Stimulated activated effector memory CD8-positive, alpha-beta T cell treated with anti-CD3 and anti-CD28 coated beads, Interleukin-12 subunit alpha, Interleukin-12 subunit beta, amount 100 ng/mL, for 72 hours (primary cell): Measurements from ENCODE around the gene DDX41.
"Not testable (repeated sequence)": the region's sequence is repeated elsewhere in the genome, so short reads cannot be mapped to it uniquely, and the experiment has no call there.

Experiments used
- ATAC-seq: fragments of 150-1000 bp; cut with Tn5 transposase; 2 replicates; pipeline ENCODE4 v1.10.0; 2021
- DNase-seq, 2 donors: peaks; one replicate each; pipeline ENCODE4 v3.0.0; 2021 to 2022; ENCODE audit warnings: low spot score in 2 of 2
- H3K27ac Mint-ChIP-seq: one replicate; pipeline ENCODE4 v1.8.0; 2022; ENCODE audit warnings: mild to moderate bottlenecking, mixed read lengths
- H3K36me3 Mint-ChIP-seq: one replicate; pipeline ENCODE4 v1.8.0; 2022; ENCODE audit warnings: mild to moderate bottlenecking, mixed read lengths
- H3K4me1 Mint-ChIP-seq: one replicate; pipeline ENCODE4 v1.8.0; 2022; ENCODE audit warnings: mixed read lengths
- H3K4me3 Mint-ChIP-seq: one replicate; pipeline ENCODE4 v1.8.0; 2022; ENCODE audit warnings: mild to moderate bottlenecking, mixed read lengths
- H3K9me3 Mint-ChIP-seq: one replicate; pipeline ENCODE4 v1.8.0; 2022; ENCODE audit warnings: mixed read lengths

DDX41 gene

GRCh38 chr5:177490311-177490991, 26.3 kb downstream of the DDX41 start:
- peaks cover 35% of the 10 kb centered on the region for H3K4me1 Mint-ChIP-seq
- ATAC-seq, result no peak

DNA sequence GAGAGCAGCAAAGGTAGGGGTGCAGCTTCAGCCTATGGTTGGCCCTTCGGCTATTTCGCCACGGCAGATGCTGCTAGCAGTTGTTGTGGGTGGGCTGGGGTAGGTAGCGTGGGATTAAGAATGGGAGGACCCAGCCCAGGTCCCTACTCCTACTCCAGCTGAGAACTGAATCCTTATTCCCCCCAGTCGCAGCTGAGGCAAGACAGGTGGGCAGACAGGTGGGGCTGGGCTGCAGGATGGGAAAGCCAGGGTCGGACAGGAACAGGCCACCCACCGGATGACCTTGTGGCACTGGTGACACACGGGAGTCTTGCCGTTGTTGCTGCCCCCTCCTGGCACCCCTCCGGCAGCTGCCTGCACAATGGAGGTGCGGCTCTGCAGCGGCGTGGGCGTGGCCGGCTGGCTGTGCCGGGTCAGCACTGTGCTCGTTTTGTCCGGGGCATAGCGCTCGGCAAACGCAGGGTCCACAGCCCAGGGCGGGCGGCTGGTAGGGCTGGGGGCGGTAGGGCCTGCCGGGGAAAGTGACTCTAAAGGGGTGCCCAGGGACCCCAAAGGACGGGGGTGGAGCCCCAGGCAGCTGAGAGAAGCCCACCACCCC, 27.5 kb downstream of the DDX41 start:
- Mint-ChIP-seq H3K9me3 (no peaks in the 10 kb centered on the region), H3K4me3 (no peak overlapping the region), H3K27ac (no peak overlapping the region), H3K36me3 (peaks cover 74% of the 10 kb centered on the region), H3K4me1 (peaks cover 33% of the 10 kb centered on the region)
- DNase-seq (no peak), ATAC-seq (no peak)

More at GRCh38 chr5:177490311-177490991, 26.3 kb downstream of the DDX41 start:
- Mint-ChIP-seq H3K27ac (peak overlapping the region; percentile 67), H3K4me3 (no peak overlapping the region), H3K36me3 (peaks cover 61% of the 10 kb centered on the region), H3K9me3 (no peaks in the 10 kb centered on the region)
- no peak for DNase-seq

DNA sequence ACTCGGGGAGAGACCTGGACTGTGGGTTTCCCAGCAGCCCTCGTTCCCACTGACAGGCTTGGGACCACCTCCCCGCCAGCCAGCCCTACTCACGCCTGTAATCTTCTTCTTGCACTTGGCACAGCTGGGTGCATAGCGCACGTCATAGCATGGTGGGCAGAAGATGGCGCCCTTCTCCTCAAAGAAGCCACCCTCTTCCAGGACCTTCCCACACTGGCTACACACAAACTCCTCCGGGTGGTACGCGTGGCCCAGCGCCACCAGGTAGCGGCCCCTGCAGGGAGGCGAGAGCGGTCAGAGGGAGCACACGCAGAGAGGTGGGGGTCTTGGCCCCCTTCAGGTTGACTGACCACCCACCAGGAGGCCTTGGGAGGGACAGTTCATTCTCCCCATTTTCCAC, 28.8 kb downstream of the DDX41 start:
- no peak overlapping the region for H3K4me3 Mint-ChIP-seq
- DNase-seq (no peak), ATAC-seq (no peak)
- H3K9me3 Mint-ChIP-seq, result no peaks in the 10 kb centered on the region
- no peak overlapping the region for H3K27ac Mint-ChIP-seq
- peaks cover 74% of the 10 kb centered on the region for H3K36me3 Mint-ChIP-seq
- H3K4me1 Mint-ChIP-seq, result peaks cover 24% of the 10 kb centered on the region

DNA sequence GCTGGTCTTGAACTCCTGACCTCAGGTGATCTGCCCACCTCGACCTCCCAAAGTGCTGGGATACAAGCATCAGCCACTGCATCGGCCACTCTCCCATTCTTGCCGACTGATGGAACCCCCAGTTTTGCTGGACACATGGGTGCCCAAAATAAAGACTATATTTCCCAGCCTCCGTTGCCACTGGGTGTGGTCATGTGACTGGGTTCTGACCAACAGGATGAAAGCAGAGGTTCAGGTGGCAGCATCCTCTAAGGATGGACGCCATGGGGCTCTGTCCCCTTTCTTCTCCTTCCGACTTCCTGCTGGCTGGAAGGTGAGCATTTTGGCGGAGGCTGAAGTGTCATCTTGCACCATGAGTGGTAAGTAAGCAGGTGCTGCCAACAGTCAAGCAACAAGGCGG, 29.6 kb downstream of the DDX41 start:
- Mint-ChIP-seq H3K9me3 (no peaks in the 10 kb centered on the region), H3K4me1 (peaks cover 19% of the 10 kb centered on the region), H3K36me3 (peaks cover 72% of the 10 kb centered on the region), H3K27ac (no peak overlapping the region), H3K4me3 (no peak overlapping the region)
- ATAC-seq (no peak), DNase-seq (no peak)

GRCh38 chr5:177486256-177486655, 30.5 kb downstream of the DDX41 start:
- DNase-seq, result no peak
- H3K27ac Mint-ChIP-seq, result no peak overlapping the region
- no peak overlapping the region for H3K4me3 Mint-ChIP-seq
- no peak for ATAC-seq
- H3K36me3 Mint-ChIP-seq, result peaks cover 69% of the 10 kb centered on the region
- H3K4me1 Mint-ChIP-seq, result peaks cover 19% of the 10 kb centered on the region
- H3K9me3 Mint-ChIP-seq, result no peaks in the 10 kb centered on the region

GRCh38 chr5:177485753-177486152, 31.0 kb downstream of the DDX41 start:
- not testable (repeated sequence) for DNase-seq, H3K4me3 Mint-ChIP-seq, H3K27ac Mint-ChIP-seq

DNA sequence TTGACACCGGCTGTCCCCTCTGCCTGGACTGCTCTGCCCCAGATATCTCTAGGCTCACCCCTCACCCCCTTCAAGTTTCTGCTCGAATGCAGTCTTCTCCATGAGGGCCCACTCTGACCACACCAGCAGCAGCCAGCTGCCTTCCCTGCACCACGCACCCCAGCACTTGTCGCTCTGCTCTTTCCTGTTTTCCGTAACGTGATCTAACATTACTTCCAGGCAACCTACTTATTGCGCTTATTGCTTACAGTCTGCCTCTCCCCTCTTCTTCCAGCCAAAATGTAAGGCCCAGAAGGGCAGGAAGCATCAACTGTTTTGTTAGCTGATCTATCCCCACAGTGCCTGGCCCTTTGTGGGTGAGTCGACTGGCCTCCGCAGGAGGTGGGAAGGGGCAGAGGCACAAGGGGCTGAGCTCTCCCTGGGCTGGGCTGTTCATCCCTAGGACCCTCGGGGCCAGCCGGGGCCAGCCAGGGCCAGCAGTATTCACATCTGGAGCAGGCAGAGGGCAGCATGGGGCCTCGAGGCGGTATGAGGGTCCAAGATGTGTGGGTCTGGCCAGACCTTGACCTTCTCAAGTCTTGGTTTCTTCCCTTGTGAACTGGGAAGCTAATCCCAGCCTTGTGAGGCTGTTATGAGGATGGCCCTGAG, 31.7 kb downstream of the DDX41 start:
- Mint-ChIP-seq H3K9me3 (no peaks in the 10 kb centered on the region), H3K4me3 (no peak overlapping the region), H3K36me3 (peaks cover 57% of the 10 kb centered on the region), H3K27ac (peak overlapping the region; percentile 79), H3K4me1 (peaks cover 15% of the 10 kb centered on the region)
- no peak for DNase-seq
- ATAC-seq, result no peak

More at GRCh38 chr5:177485753-177486152, 31.0 kb downstream of the DDX41 start:
- ATAC-seq, H3K9me3 Mint-ChIP-seq: not testable (repeated sequence)
- peaks cover 64% of the 10 kb centered on the region for H3K36me3 Mint-ChIP-seq
- peaks cover 19% of the 10 kb centered on the region for H3K4me1 Mint-ChIP-seq

GRCh38 chr5:177483994-177484901, 32.5 kb downstream of the DDX41 start:
- Mint-ChIP-seq H3K9me3 (no peaks in the 10 kb centered on the region), H3K27ac (peak overlapping the region; percentile 79)
- ATAC-seq, result peak; percentile 3

GRCh38 chr5:177483042-177483441, 33.7 kb downstream of the DDX41 start:
- Mint-ChIP-seq H3K27ac (no peak overlapping the region), H3K9me3 (no peaks in the 10 kb centered on the region), H3K36me3 (peaks cover 60% of the 10 kb centered on the region), H3K4me1 (peaks cover 29% of the 10 kb centered on the region), H3K4me3 (no peak overlapping the region)
- no peak for DNase-seq
- no peak for ATAC-seq

More at GRCh38 chr5:177483994-177484901, 32.5 kb downstream of the DDX41 start:
- no peak for DNase-seq
- Mint-ChIP-seq H3K36me3 (peaks cover 62% of the 10 kb centered on the region), H3K4me1 (peaks cover 20% of the 10 kb centered on the region), H3K4me3 (no peak overlapping the region)

GRCh38 chr5:177482359-177482795, 34.4 kb downstream of the DDX41 start:
- peaks cover 34% of the 10 kb centered on the region for H3K4me1 Mint-ChIP-seq
- DNase-seq, result no peak
- peaks cover 53% of the 10 kb centered on the region for H3K36me3 Mint-ChIP-seq
- H3K4me3 Mint-ChIP-seq, result no peak overlapping the region
- H3K27ac Mint-ChIP-seq, result no peak overlapping the region
- ATAC-seq, result no peak
- no peaks in the 10 kb centered on the region for H3K9me3 Mint-ChIP-seq

DNA sequence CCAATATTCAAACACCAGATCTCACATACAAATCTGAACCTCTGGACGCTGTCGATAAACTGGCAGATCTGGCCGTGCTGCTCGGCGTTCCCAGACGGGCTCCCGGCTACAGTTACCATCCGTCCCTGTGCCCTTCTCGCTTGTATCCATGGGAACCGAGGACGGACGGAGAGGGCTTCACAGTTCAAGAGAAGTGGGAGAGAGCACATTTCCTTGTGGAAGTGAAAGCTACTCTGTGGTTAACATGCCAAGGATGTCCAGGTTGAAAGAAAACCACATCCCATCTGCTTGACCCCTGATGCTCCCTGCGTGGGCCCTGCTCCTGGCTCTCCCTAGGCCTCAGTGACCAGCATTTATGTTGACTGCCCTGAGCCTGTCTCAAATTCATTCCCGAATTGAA, 37.0 kb downstream of the DDX41 start:
- ATAC-seq (no peak), DNase-seq (no peak)
- Mint-ChIP-seq H3K27ac (peak overlapping the region; percentile 98), H3K36me3 (peaks cover 29% of the 10 kb centered on the region), H3K4me3 (no peak overlapping the region), H3K4me1 (peaks cover 48% of the 10 kb centered on the region), H3K9me3 (no peaks in the 10 kb centered on the region)

- Mint-ChIP-seq H3K9me3 (no peaks in the 10 kb centered on the region), H3K4me1 (peaks cover 49% of the 10 kb centered on the region), H3K36me3 (peaks cover 27% of the 10 kb centered on the region), H3K4me3 (peak overlapping the region; percentile 42), H3K27ac (peak overlapping the region; percentile 98)
- DNase-seq, result peak in 1 of 2 donors; percentile 66
- peak; percentile 75 for ATAC-seq
Measured at GRCh38 chr5:177478711-177479646, 37.8 kb downstream of the DDX41 start.

GRCh38 chr5:177477701-177478477, 38.9 kb downstream of the DDX41 start:
- peak overlapping the region; percentile 98 for H3K27ac Mint-ChIP-seq

More at GRCh38 chr5:177477701-177478477, 38.9 kb downstream of the DDX41 start:
- peaks cover 23% of the 10 kb centered on the region for H3K36me3 Mint-ChIP-seq
- no peak overlapping the region for H3K4me3 Mint-ChIP-seq
- H3K9me3 Mint-ChIP-seq, result no peaks in the 10 kb centered on the region
- ATAC-seq (no peak), DNase-seq (no peak)
- H3K4me1 Mint-ChIP-seq, result peaks cover 53% of the 10 kb centered on the region
